HepG2 (cell line): ENCODE measurements around the gene ASAP2. TPM values are rescaled to one million over a fixed set of nuclear protein-coding genes. Genes with fewer than 3 reads are reported as not detected.

Experiments used
- BCL6 ChIP-seq: IDR thresholded peaks from 2 replicates; pipeline ENCODE4 v1.6.1; 2016; ENCODE audit warnings: missing genetic modification reagents, missing compliant biosample characterization
- HHEX ChIP-seq: IDR thresholded peaks from 2 replicates; pipeline ENCODE4 v1.6.1; 2016; ENCODE audit warnings: control low read depth
- HNF4A ChIP-seq: sonication (generic); formaldehyde crosslinking; IDR thresholded peaks from 2 replicates; pipeline ENCODE4 v1.4.0; 2020; ENCODE audit warnings: missing genetic modification reagents
- HOXA3 ChIP-seq: sonication (generic); formaldehyde crosslinking; IDR thresholded peaks from 2 replicates; pipeline ENCODE4 v1.5.0; 2020; ENCODE audit warnings: missing genetic modification reagents
- NCOA1 ChIP-seq: sonication (generic); formaldehyde crosslinking; IDR thresholded peaks from 2 replicates; pipeline ENCODE4 v1.9.0; 2021; ENCODE audit warnings: missing genetic modification reagents
- NKX3-1 ChIP-seq: sonication (generic); formaldehyde crosslinking; IDR thresholded peaks from 2 replicates; pipeline ENCODE4 v1.5.0; 2020; ENCODE audit warnings: missing genetic modification reagents
- PRPF4 ChIP-seq: fragments of 200-400 bp; formaldehyde crosslinking; IDR thresholded peaks from 2 replicates; pipeline ENCODE4 v1.6.1; 2016; ENCODE audit warnings: low read length, low read depth; ENCODE audit not compliant: poor library complexity, severe bottlenecking
- SNAPC4 ChIP-seq: sonication (generic); formaldehyde crosslinking; IDR thresholded peaks from 2 replicates; pipeline ENCODE4 v1.4.0; 2020; ENCODE audit warnings: mild to moderate bottlenecking, missing genetic modification reagents
- STAG1 ChIP-seq: sonication (generic); formaldehyde crosslinking; IDR thresholded peaks from 2 replicates; pipeline ENCODE4 v1.4.0; 2020; ENCODE audit warnings: missing genetic modification reagents
- SYNCRIP ChIP-seq: fragments of 200-400 bp; formaldehyde crosslinking; IDR thresholded peaks from 2 replicates; pipeline ENCODE4 v1.6.1; 2018; ENCODE audit warnings: mild to moderate bottlenecking, low read depth, low read length; ENCODE audit not compliant: insufficient read depth
- TARDBP ChIP-seq: sonication (generic); formaldehyde crosslinking; IDR thresholded peaks from 2 replicates; pipeline ENCODE4 v1.8.0; 2022; ENCODE audit warnings: mild to moderate bottlenecking, missing genetic modification reagents
- WIZ ChIP-seq: sonication (generic); formaldehyde crosslinking; IDR thresholded peaks from 2 replicates; pipeline ENCODE4 v1.5.1; 2020; ENCODE audit warnings: mild to moderate bottlenecking, missing genetic modification reagents
- XRCC5 ChIP-seq: fragments of 200-400 bp; formaldehyde crosslinking; optimal IDR thresholded peaks from 2 replicates; pipeline ENCODE3; 2017; ENCODE audit warnings: mild to moderate bottlenecking, low read length
- ZFP91 ChIP-seq: sonication (generic); formaldehyde crosslinking; IDR thresholded peaks from 2 replicates; pipeline ENCODE4 v1.9.0; 2022; ENCODE audit warnings: missing genetic modification reagents, mild to moderate bottlenecking, borderline replicate concordance
- ZKSCAN1 ChIP-seq: fragments of 150-350 bp; IDR thresholded peaks from 2 replicates; pipeline ENCODE4 v1.6.1; 2014; ENCODE audit warnings: low read length
- ZNF124 ChIP-seq: sonication (generic); formaldehyde crosslinking; IDR thresholded peaks from 2 replicates; pipeline ENCODE4 v1.4.0; 2020; ENCODE audit warnings: missing genetic modification reagents
- ZNF292 ChIP-seq: sonication (generic); formaldehyde crosslinking; IDR thresholded peaks from 2 replicates; pipeline ENCODE4 v1.8.1; 2022; ENCODE audit warnings: mild to moderate bottlenecking, low read depth, missing genetic modification reagents, borderline replicate concordance
- ZNF513 ChIP-seq: sonication (generic); formaldehyde crosslinking; conservative IDR thresholded peaks from 2 replicates; pipeline ENCODE4 v1.5.0; 2020; ENCODE audit warnings: missing genetic modification reagents
- ZNF775 ChIP-seq: sonication (generic); formaldehyde crosslinking; IDR thresholded peaks from 2 replicates; pipeline ENCODE4 v1.4.0; 2020; ENCODE audit warnings: missing genetic modification reagents, mild to moderate bottlenecking, moderate library complexity, borderline replicate concordance
- ZSCAN22 ChIP-seq: sonication (generic); formaldehyde crosslinking; IDR thresholded peaks from 2 replicates; pipeline ENCODE4 v1.4.0; 2020; ENCODE audit warnings: mild to moderate bottlenecking, missing genetic modification reagents
- polyA plus RNA-seq, 8 experiments: library from polyadenylated mRNA; depleted of rRNA in 3 of 8; stranded (reverse) in 7 of 8; unstranded in 1 of 8; fragments of >200 nt; fragmentation: Illumina TruSeq in 4 of 8; extraction: Trizol in 4 of 8; gene quantifications; 2 replicates each; pipeline versions ENCODE4 v1.2.1 to v1.2.3, GENCODE V29; 2011 to 2016; ENCODE audit warnings: low read depth in 4 of 8, missing spikeins in 1 of 8, mixed read lengths in 1 of 8; ENCODE audit not compliant: insufficient read depth in 1 of 8
- total RNA-seq, 5 experiments: library from RNA; depleted of rRNA; stranded (reverse); fragments of >200 nt; fragmentation: Illumina TruSeq; extraction: Trizol; gene quantifications; 2 replicates each; pipeline ENCODE4 v1.2.3, GENCODE V29; 2016; ENCODE audit warnings: low read depth in 1 of 5

The ASAP2 gene
- total and polyA plus RNA-seq, 2 of the 13 experiments (the other 11 are each of a cell fraction or from before 2014, with no cell fraction given), result 7.3 to 22.3 TPM

- TF ChIP-seq BCL6 (CRISPR knock-in tag) (peak; percentile 95), WIZ (no peak), ZSCAN22 (CRISPR knock-in tag) (no peak), XRCC5 (peak; percentile 67), PRPF4 (no peak), TARDBP (CRISPR knock-in tag) (peak; percentile 84), STAG1 (peak; percentile 32), ZNF124 (CRISPR knock-in tag) (peak; percentile 89; the same call in 1 of the 2 replicates), NCOA1 (CRISPR knock-in tag) (no peak), ZNF775 (no peak), SYNCRIP (no peak), ZKSCAN1 (0 out of 2 replicates have a peak, but pooled peaks have one; percentile 25), HOXA3 (CRISPR knock-in tag) (peak; percentile 88; the same call in 1 of the 2 replicates), SNAPC4 (CRISPR knock-in tag) (0 out of 2 replicates have a peak, but pooled peaks have one; percentile 51), HHEX (CRISPR knock-in tag) (peak; percentile 87), HNF4A (CRISPR knock-in tag) (peak; percentile 74; the same call in 1 of the 2 replicates), ZFP91 (CRISPR knock-in tag) (peak; percentile 67), ZNF292 (CRISPR knock-in tag) (peak; percentile 100), ZNF513 (no peak), NKX3-1 (CRISPR knock-in tag) (0 out of 2 replicates have a peak, but pooled peaks have one; percentile 53)
Measured at GRCh38 chr2:9167718-9168657, 38.6 kb upstream of the ASAP2 start (continued).
